ENCODE measurements around the gene GPR176.

GPR176 gene

DNA sequence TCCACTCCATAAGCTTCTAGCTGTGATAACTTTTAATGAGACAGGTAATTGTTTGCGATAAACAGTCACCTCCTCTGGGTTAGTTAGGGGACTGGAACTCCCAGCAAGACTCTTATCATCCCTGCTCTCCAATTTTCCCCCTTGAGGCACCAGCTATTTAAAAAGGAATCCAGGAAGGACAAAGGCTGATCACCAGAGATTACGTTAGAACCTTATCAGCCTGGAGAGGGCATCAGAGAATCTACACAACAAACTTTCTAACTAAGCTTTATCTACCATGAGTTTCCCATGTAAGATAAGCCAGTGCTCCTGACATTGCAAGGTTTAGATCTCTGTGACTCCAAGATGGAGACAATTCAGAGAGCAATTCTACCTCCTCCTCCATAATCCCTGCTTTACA is 31.3 kb downstream of the GPR176 start:
- DNase-seq, result no peak

DNA sequence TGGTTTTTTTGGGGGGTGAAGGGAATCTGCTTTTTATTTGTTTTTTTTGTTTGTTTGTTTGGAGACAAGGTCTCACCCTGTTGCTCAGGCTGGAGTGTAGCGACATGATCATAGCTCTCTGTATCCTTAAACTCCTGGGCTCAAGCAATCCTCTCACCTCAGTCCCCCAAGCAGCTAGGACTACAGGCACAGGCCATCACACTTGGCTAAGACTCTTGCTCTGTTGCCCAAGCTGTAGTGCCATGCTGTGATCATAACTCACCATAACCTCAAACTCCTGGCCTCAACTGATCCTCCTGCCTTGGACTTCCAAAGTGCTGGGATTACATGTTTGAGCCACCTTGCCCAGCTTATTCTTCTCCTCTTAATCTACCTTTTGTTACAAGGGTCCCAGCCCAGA is 31.8 kb downstream of the GPR176 start:
- no peak for DNase-seq

DNA sequence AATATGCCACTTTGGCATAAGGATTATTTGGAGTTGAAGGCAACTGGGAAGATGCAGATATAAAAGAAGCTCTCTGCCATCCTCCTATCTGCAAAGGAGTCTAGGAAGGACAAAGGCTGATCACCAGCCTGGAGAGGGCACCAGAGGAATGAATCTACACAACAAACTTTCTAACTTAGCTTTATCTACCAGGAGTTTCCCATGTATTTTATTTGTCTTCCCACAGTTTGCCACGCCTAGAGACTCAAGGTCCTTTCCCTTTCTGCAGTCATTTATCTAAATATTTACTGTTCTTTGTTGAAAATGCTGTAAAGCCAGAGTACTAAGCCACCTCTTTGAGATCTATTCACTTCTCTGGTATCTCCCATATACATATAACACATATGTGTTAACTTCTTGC is 32.2 kb downstream of the GPR176 start:
- DNase-seq, result no peak

DNA sequence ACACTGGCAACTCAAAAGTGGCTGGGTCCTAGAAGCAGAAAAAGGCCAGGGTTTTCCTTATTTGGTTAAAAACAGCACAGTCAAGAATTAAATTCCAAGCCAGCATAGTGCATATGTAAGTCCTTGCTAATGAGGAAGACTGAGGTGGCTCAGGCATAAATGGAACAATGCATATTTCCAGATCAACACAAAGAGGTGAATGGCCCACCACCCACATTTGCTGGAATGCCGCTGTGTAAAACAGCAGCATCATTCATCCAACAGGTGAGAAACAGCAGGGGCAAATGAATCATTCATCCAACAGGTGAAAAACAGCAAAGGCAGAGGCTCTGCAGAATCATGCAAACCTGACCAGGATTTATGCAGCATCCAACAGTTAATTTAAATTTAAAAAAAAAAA is 32.9 kb downstream of the GPR176 start:
- DNase-seq, result no peak

DNA sequence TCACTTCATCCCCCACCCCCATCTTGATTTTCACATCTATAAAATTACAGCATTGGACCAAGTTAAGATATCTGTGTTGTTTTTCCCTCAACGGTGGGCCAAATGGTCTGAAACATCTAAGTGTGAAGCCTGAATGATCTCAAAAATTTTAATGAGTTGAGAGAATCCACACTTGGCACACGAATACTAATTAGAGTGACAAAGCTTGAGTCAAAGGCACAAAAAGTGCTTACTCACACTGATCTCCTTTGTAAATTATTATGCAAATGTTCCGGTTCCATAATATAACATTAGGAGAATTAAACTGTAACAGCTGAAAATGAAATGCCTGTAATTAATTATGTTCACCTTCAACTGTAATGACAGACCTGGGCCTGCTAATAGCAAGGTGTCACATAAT is 33.6 kb downstream of the GPR176 start:
- no peak for DNase-seq

DNA sequence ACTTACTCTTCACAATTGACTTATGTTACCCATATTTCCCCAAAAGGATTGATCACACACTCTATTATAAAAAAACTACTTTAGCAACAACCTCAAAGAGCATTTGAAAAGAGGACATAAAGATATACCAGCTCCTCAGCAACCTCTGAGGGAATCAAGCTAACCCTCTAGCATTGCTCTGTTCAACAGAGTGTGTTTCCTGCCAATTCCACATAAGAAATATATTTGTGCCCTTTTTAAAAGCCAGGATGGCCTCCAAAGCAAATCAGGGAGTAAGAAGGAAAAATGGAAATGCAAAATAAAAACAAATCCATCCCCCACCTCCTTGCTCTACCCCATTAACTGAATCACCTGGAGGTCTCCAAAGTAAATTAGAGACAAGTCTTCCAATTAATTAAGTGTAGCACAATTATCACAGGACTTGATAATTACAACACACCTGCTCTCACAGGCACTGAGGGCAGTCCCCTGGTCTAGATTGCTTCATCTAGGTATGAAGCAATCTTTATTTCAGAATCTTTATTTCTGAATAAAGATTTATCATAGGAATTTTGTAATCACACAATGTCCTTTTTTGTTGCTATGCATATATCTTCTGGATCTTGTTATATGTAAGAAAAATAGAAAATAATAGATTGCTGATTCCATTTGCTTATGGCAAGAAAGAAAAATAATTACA is 34.8 kb downstream of the GPR176 start:
- no peak for DNase-seq

DNA sequence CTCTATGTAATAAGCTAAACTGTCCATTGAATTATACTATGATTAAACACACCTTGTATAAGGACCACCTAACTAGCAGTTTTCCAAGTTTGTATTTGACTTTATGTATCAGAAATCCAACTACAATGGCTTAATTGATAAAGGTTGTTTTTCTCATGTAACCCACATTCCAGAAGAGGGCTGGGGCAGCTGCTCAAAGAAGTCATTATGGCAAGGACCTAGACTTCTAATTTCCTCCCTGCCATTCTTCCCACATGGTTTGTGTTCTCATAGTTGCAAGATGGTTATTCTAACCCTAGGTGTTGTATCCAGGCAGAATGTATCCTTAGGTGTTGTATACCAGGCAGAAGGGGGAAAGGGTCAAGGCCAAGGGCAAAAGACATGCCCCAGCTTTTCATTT is 35.7 kb downstream of the GPR176 start:
- DNase-seq, result no peak

DNA sequence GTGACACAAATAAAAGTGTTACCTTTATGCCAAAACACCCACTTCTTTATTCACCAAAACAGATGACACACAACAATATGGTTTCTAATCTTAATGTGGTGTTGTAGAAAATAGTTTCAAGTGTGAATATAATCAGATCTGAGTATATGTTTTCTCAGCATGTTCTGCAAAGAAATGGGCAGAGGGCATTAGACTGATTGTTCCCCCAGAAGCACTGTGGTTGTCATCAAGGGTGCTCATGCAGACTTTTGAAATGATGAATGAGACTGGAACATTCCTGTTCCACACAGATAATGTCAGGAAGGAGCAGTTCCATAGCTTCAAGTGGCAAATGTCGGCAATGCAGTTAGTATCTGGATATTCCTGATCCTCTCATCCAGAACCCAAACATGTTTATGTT is 37.5 kb downstream of the GPR176 start:
- no peak for DNase-seq

DNA sequence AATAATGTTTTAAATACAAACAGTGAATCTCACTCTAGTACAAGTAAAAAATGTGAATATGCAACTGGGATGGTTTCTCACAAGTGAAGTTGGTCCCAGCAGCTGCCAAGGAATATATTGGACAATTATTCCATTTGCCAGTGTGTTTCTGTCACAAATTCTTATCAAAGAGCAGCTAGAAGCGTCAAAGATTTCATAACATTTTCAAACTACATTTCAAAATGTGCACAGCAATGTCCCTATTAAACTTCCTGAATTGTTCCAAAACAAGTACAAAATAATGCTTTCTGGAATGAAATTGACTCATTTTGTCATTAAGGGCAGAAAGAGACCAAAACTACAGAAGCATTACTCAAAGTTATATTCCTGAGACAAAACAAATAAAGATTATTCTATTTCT is 38.3 kb downstream of the GPR176 start:
- DNase-seq, result no peak

DNA sequence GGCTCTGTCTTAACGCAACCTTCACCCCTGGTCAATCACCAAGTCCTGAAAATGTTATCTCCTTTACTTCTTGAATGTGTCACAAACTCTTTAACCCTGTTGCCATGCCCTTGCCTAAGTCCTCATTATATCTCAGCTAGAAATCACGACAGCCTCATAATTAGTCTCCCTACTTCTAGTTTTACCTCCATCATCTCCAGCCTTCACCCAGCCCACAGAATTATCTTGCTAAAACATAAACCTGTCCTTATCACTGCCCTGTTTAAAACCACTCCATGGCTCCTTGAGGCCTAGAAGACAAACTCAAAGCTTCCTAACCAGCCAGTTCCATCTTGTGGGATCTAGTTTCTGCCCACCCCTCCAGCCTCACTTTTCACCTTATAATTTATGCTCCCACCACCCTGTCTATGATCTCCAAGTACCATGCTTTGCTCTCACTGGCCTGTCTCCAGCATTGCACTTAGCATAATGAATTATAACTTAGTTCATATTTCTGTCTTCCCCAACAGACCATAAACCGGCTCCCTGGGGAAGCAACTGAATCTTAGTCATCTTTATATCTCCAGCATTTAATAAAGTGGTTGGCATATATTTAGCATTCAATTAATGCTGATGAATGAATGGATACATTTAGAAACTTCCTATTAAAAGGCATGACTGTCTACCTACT is 39.2 kb downstream of the GPR176 start:
- no peak for DNase-seq

DNA sequence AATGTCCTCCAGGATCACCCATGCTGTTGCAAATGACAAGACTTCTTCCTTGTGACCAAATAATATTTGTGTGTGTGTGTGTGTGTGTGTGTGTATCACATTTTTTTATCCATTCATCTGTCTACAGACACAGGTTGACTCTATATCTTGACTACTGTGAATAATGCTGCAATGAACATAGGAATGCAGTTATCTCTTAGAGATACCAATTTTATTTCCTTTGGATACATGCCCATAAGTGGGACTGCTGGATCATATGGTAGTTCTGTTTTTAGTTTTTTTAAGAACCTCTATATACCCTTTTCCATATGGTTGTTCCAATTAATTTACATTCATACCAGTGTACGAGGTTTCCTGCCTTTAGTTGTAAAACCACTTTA is 41.7 kb downstream of the GPR176 start:
- no peak for DNase-seq

DNA sequence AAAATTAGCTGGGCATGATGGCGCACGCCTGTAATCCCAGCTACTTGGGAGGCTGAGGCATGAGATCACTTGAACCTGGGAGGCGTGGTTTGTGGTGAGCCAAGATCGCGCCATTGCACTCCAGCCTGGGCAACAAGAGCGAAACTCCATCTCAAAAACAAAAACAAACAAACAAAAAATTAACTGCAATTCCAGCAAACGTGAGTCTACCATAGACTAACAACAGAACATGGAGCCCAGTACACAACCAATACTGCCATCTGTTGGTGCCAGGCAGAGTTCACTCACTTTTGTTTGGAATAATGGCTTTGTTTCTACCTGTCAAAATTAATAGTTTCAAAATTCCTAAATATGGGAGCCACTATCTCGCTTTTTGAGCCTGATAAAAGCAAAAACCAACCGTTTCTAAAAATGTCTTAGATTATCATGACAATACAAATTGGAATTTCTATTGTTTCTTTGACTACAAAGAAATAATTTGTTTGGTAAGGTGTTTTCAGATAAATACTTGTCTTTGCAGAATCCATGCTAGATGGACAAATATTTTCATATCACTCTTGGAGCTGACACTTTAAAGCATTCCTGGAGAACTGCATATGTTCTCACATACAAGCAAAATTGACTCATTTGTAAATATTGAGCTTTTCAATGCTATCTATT is 45.0 kb downstream of the GPR176 start:
- DNase-seq, result no peak

DNA sequence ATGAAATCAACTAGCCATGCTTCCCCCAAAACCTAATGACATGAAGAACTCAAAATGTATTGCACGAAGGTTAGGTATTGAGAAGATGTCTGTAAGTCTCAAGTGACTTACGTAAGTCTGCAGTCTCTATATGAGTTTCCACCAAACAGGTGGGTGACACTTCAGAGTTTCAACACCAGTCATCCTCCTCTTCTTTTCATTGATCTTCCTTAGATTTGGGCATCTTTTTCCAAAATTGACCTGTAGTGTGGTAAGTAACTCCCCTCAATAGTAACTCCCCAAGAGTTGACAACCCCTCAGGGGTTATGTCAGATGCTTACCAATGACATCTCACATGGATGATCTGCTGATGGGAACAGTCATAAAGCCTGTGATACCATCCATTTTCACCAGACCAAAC is 46.1 kb downstream of the GPR176 start:
- no peak for DNase-seq

DNA sequence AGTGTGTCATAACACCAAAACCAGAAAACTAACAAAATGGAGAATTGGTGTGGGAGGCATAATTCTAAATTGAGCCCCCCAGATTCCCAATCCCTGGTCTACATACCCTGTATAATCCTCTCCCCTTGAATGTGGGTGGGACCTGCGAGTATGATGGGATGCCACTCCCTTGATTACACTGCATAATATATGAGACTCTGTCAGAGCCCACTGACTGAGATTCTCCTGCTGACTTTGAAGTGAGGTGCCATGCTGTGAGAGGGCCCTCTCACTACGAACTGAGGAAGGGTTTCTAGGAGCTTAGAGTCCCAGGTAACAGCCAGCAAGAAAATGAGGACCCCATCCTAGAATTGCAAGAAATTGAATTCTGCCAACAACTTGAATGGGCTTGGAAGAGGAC is 49.5 kb downstream of the GPR176 start:
- no peak for DNase-seq

DNA sequence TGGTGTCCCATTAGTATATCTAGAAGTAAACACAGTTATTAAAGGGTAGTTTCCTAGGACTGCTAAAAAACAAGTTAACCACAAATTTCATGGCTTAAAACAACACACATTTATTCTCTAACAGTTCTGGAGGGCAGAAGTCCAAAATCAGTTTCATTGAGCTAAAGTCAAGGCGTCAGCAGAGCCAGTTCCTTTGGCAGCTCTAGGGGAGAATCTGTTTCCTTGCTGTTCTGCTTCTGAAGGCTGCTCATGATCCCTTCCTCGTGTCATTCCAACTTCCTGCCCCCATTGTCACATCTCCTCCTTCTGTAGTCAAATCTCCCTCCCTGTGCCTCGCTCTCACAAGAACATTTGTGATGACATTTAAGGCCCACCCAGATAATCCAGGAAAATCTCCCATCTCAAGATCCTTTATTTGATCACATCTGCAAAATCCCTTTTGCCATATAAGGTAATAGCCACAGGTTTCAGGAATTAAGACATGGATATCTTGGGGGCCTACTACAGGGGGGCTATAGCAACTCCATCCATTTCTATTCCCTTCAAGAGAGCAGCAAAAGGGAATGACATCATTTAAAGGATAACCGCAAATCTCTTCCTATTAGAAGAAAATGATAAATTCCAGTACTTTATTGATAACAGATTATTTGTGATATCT is 50.1 kb downstream of the GPR176 start:
- DNase-seq, result no peak

DNA sequence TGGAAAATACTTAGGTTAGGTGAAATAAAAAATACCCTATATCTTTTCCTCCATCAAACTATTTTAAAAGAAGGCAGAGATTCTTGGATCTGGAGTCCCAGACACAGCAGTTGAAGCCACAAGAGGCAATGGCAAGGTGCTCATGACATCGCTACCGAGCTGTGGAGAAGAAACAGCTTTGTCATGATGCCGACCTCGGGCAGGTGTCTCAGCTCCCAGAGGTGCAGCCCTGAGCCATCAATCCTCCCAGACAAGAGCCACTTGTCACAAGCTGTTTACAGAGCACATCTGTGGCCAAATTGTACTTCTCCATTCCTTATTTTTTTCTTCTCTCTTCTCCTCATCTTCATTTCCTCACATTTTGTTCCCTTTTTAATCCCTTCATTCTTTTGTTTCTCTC is 50.8 kb downstream of the GPR176 start:
- DNase-seq, result no peak

DNA sequence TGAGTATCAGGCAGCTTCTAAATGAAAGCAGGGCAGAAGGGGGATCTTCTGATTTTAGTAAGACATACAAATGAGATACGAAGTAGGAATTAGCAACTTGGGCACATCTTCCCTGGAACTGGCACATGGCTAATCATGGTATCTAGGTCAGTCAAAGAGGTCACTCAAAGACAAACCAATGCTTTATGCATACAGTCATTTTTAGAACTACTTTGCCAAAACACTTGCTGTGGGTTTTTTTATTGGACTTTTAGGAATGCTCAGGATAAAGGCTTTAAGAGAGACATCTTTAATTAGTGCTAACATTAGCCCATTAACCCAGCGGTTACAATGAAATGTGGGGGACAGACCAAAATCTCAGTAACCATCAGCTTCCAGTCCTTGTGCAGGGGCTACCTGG is 51.7 kb downstream of the GPR176 start:
- no peak for DNase-seq

DNA sequence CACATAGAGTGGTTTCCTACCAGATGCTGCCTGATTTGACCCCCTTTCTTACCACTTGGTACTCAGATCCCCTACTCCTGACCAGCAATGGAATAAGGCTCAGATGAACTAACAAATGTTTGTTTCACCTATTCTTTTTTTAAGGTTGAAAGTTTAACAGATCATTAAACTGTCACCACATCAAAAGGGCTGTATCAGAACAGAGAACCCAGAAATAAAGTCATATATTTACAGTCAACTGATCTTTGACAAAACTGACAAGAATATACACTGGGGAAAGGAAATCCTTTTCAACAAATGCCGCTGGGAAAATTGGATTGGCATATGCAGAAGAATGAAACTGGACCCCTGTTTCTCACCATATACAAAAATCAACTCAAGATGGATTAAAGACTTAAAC is 56.0 kb downstream of the GPR176 start:
- DNase-seq, result no peak

DNA sequence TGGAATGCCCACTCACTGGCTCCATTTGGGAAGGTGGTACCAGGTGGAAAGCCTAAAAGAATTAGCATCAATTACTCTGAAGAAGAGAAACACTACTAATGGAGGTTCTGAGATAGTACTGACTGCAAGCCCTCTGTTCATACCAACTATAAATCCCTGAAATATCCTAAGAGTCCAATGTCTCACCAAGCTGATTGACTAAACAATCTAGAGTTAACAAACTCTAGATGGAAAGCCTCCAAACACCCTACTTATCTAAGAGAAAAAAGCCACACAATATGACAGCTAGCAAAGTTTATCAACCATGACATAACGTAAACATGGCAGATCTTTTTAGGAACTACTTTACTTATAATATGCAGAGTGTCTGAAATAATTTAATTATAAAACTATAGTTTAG is 59.2 kb downstream of the GPR176 start:
- no peak for DNase-seq

DNA sequence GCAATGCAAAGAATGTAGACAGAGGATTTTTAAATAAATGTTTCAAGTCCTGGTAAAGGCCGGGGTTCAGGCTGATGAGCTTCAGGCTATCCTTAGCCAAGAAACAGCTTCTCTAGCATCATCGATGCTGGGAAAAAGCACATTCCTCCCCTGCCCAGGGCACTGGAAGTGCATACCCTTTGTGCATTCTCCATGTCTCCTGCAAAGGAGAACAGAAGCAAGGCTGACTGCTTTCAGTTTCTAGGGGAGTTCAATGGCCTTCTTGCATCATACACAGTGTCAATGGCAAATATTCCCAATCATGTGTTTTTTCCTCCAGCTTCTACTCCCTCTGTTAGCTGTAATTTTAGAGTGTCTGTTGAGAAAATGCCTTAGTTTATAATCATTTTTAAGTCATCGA is 59.9 kb downstream of the GPR176 start:
- DNase-seq, result no peak

DNA sequence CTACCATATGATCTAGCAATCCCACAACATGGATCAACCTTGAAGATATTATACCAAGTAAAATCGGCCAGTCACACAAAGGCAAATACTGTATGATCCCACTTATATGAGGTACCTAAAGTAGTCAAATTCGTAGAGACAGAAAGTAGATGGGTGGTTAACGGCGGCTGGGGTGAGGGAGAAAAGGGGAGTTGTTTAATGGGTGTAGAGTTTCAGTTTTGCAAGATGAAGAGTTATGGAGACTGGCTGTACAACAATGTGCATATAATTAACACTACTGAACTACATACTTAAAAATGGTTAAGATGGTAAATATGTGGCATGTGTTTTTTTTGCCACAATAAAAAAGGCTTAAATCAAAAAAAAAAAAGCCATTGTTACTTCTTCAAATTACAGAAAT is 60.4 kb downstream of the GPR176 start:
- no peak for DNase-seq

DNA sequence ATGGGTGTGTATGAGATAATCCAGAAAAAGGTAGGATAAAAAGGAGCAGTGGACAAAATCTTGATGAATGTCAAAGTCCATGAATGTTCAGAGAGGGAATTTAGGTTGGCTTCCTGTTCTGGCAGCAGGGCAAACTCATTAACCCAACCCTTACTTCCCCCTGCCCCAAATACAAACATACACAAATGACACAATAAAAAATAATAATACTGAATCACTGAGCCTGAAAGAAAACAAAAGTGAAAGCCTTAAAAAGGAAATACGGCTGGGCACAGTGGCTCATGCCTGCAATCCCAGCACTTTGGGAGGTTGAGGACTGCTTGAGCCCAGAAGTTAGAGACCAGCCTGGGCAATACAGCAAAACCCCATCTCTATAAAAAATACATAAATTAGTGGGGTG is 62.9 kb downstream of the GPR176 start:
- no peak for DNase-seq

DNA sequence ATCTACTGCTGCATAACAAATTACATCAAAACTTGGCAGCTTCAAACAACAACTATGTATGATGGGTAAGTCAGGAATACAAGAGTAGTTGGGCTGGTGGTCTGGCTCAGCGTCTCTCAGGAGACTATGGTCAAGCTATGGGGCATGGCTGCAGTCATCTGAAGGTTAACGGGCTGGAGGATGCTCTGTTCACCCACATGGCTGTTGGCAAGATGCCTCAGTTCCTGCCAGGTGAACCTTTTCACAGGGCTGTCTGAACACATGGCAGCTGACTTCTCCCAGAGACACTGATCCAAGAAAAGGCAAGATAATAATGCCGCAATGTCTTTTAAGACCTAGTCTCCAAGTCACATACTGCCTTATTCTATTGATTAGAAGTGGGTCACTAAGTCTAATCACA is 63.7 kb downstream of the GPR176 start:
- DNase-seq, result no peak

DNA sequence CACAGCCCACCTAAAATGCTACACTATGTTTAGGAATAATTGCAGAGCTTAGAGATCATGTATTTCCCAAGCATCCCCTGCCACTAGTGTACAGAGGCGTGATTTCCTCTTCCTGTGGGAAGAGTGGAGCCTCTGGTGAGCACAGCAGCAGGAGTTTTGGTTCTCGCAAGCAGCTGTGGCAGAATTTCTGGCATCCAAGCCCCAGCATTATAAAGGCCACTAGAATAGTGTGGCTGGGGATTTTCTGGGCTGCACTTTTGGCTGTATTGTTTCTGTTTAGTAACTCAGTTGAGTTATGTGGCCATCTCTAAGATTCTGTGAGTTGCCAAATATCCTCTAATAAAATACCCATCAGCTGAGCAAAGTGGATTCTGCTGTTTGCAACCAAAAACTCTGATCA is 64.7 kb downstream of the GPR176 start:
- no peak for DNase-seq
